K562 (cell line): Measurements from ENCODE around the gene COL23A1. TPM values are rescaled to one million over a fixed set of nuclear protein-coding genes. Genes with fewer than 3 reads are reported as not detected.

Experiments used
- BHLHE40 ChIP-seq: IDR thresholded peaks from 2 replicates; pipeline ENCODE4 v1.6.1; 2011; ENCODE audit warnings: low read length, improper control_type of control experiment
- BRCA1 ChIP-seq, 2 experiments: fragments of 450-650 bp in 1 of 2; sonication (generic) in 1 of 2; formaldehyde crosslinking in 1 of 2; IDR thresholded peaks; 2 replicates each; pipeline versions ENCODE4 v1.5.0 to v1.6.1; 2017 to 2020; ENCODE audit warnings: mild to moderate bottlenecking in 1 of 2, missing genetic modification reagents in 1 of 2
- BRF1 ChIP-seq: IDR thresholded peaks from 3 replicates; pipeline ENCODE4 v1.6.1; 2011; ENCODE audit warnings: borderline replicate concordance, mild to moderate bottlenecking; ENCODE audit not compliant: insufficient read length; ENCODE audit errors: extremely low read depth
- CHAMP1 ChIP-seq: fragments of 450-650 bp; IDR thresholded peaks from 2 replicates; pipeline ENCODE4 v1.6.1; 2016; ENCODE audit warnings: mild to moderate bottlenecking
- CHD1 ChIP-seq: fragments of 200-600 bp; sonication (generic); IDR thresholded peaks from one replicate; pipeline ENCODE4 v1.6.1; 2012; ENCODE audit warnings: mild to moderate bottlenecking, moderate library complexity, low read length, inconsistent platforms
- CXXC5 ChIP-seq: fragments of 250-450 bp; sonication (Bioruptor Pico); IDR thresholded peaks from 2 replicates; pipeline ENCODE4 v1.8.0; 2022; ENCODE audit warnings: inconsistent platforms, mild to moderate bottlenecking, moderate library complexity
- EHMT2 ChIP-seq: fragments of 450-650 bp; IDR thresholded peaks from 2 replicates; pipeline ENCODE4 v1.6.1; 2018; ENCODE audit warnings: antibody characterized with exemption
- FOXJ2 ChIP-seq: fragments of 200-800 bp; sonication (Bioruptor generic); IDR thresholded peaks from 2 replicates; pipeline ENCODE4 v1.6.1; 2016; ENCODE audit warnings: missing genetic modification characterization, missing compliant biosample characterization
- HMGN3 ChIP-seq: IDR thresholded peaks from 2 replicates; pipeline ENCODE4 v1.6.1; 2011; ENCODE audit warnings: borderline replicate concordance, low read depth, mild to moderate bottlenecking, mixed read lengths, low read length; ENCODE audit not compliant: insufficient read length; ENCODE audit errors: extremely low read depth
- JUND ChIP-seq, 2 experiments: IDR thresholded peaks; 2 replicates in 1 of 2; 3 replicates in 1 of 2; pipeline ENCODE4 v1.6.1; 2011; ENCODE audit warnings: borderline replicate concordance in 2 of 2, low read depth in 2 of 2, low read length in 2 of 2, improper control_type of control experiment in 1 of 2, missing biosample characterization in 1 of 2, missing genetic modification characterization in 1 of 2, missing genetic modification reagents in 1 of 2
- NFIC ChIP-seq: fragments of 450-650 bp; IDR thresholded peaks from 2 replicates; pipeline ENCODE4 v1.6.1; 2017; ENCODE audit warnings: mild to moderate bottlenecking, inconsistent platforms
- SREBF1 ChIP-seq: fragments of 150-350 bp; IDR thresholded peaks from 2 replicates; pipeline ENCODE4 v1.6.1; 2014; ENCODE audit warnings: antibody characterized with exemption, low read depth, low read length, borderline replicate concordance
- TAF7 ChIP-seq: fragments of 450-650 bp; IDR thresholded peaks from 2 replicates; pipeline ENCODE4 v1.6.1; 2016; ENCODE audit warnings: missing genetic modification characterization, missing compliant biosample characterization
- TARDBP ChIP-seq: fragments of 450-650 bp; IDR thresholded peaks from 2 replicates; pipeline ENCODE4 v1.6.1; 2016
- TBP ChIP-seq: optimal IDR thresholded peaks from 2 replicates; pipeline ENCODE3; 2011; ENCODE audit warnings: low read depth, low read length, improper control_type of control experiment
- THRAP3 ChIP-seq: fragments of 450-650 bp; IDR thresholded peaks from 2 replicates; pipeline ENCODE4 v1.6.1; 2016; ENCODE audit warnings: mild to moderate bottlenecking, inconsistent platforms, borderline replicate concordance
- XRCC4 ChIP-seq: IDR thresholded peaks from one replicate; pipeline ENCODE4 v1.6.1; 2011; ENCODE audit not compliant: insufficient read depth, insufficient read length; ENCODE audit errors: extremely low read depth
- ZNF324 ChIP-seq: fragments of 250-450 bp; sonication (Bioruptor Pico); IDR thresholded peaks from 2 replicates; pipeline ENCODE4 v1.4.0; 2020; ENCODE audit warnings: mild to moderate bottlenecking
- ZNF445 ChIP-seq: fragments of 250-450 bp; sonication (Bioruptor Pico); IDR thresholded peaks from 2 replicates; pipeline ENCODE4 v1.4.0; 2020; ENCODE audit warnings: low read depth, mild to moderate bottlenecking, moderate library complexity
- ZNF79 ChIP-seq: fragments of 250-450 bp; sonication (Bioruptor Pico); IDR thresholded peaks from 2 replicates; pipeline ENCODE4 v1.4.0; 2020; ENCODE audit warnings: low read depth, mild to moderate bottlenecking, moderate library complexity
- polyA plus RNA-seq, 8 experiments: library from polyadenylated mRNA; depleted of rRNA in 4 of 8; stranded (reverse) in 5 of 8; unstranded in 3 of 8; fragments of >200 nt; fragmentation: Nextera tagmentation in 2 of 8; fragmentation: Illumina TruSeq in 1 of 8; extraction: Ambion mirVana in 2 of 8; extraction: Trizol in 1 of 8; gene quantifications; 2 replicates each; pipeline versions ENCODE4 v1.2.1 to v1.2.3, GENCODE V29; 2011 to 2014; ENCODE audit warnings: inconsistent platforms in 1 of 8, missing spikeins in 1 of 8
- total RNA-seq, 7 experiments: library from RNA; depleted of rRNA in 6 of 7; stranded (reverse); fragments of >200 nt in 6 of 7; fragmentation: Illumina TruSeq in 2 of 7; extraction: Trizol in 2 of 7; gene quantifications; 2 replicates each; pipeline versions ENCODE4 v1.2.1 to v1.2.3, GENCODE V29; 2011 to 2021; ENCODE audit warnings: low replicate concordance in 1 of 7
- TF ChIP-seq, protein P1 (sequence below): sonication (generic); formaldehyde crosslinking; IDR thresholded peaks from 2 replicates; pipeline ENCODE4 v1.8.1; 2023; ENCODE audit warnings: mild to moderate bottlenecking, missing genetic modification reagents
- TF ChIP-seq, protein P2 (sequence below): fragments of 250-450 bp; sonication (Bioruptor Pico); IDR thresholded peaks from 2 replicates; pipeline ENCODE4 v1.4.0; 2020; ENCODE audit warnings: mild to moderate bottlenecking, moderate library complexity

The COL23A1 gene
- total and polyA plus RNA-seq, 9 of the 15 experiments (the other 6 are each of a cell fraction or from before 2014, with no cell fraction given), result 0.09 TPM; not detected in 8

DNA sequence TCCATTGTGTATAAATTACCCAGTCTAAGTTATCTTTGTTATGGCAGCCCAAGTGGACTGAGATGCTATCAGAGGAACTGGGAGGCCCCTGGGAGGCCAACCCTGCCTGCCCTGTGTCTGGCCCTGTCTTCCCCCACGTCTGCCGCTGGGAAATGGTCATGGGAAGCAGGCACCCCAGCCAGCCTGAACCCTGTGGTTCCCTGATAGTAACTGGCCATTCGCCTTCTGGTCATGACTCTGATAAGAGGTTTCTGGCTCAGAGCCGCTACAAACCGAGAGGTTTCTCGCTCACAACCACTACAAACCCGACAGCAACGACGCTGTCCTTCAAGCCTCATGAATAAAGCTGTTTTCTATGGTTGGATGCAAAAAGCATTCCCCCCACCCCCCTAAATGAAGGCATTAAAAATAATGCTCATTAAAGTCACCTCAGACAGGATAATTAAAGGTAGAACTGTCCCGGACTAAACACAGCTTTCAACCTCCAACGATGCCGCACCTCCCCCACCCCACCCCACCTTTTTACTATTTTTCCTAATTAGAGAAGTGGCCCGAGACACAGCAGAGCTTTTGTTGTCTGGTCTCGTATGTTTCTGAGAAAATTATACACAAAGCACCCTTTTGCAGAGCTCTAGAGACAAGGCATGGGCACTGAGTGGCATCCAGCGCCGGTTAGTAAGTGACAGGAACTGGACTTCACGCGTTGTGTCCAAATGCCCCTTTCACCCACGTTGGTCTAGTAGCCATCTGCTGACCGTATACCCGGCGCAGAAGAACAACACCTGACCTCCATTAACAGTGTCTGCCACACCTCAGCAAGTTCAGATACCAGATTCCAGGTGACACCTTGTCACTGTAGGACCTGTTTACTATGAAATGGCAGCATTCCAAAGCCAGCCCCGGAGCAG lies 140.8 kb downstream of the COL23A1 start (continued):
- TF ChIP-seq TARDBP (peak; percentile 87; the same call in 1 of the 2 replicates), CXXC5 (CRISPR knock-in tag) (peak; percentile 82), ZNF79 (CRISPR knock-in tag) (no peak), CHD1 (no peak), SREBF1 (no peak), XRCC4 (no peak), EHMT2 (0 out of 2 replicates have a peak, but pooled peaks have one; percentile 57), NFIC (peak; percentile 97), ZNF445 (CRISPR knock-in tag) (no peak), JUND (IDR thresholded peaks at IDR 0.05; ENCODE audit: borderline replicate concordance, low read depth, low read length) (peak; percentile 67), JUND (tag; IDR thresholded peaks at IDR 0.05; ENCODE audit: borderline replicate concordance, low read depth, low read length) (peak; percentile 70; the same call in 1 of the 3 replicates), TAF7 (tag) (no peak), ZNF324 (CRISPR knock-in tag) (no peak), BHLHE40 (peak; percentile 74), BRF1 (no peak), FOXJ2 (tag) (peak; percentile 96), CHAMP1 (peak; percentile 77; the same call in 1 of the 2 replicates), THRAP3 (no peak), BRCA1 (IDR thresholded peaks at IDR 0.05) (no peak), BRCA1 (CRISPR knock-in tag; IDR thresholded peaks at IDR 0.05) (no peak), HMGN3 (peak; percentile 99), TBP (peak; percentile 67)
- TF ChIP-seq, protein P1, sequence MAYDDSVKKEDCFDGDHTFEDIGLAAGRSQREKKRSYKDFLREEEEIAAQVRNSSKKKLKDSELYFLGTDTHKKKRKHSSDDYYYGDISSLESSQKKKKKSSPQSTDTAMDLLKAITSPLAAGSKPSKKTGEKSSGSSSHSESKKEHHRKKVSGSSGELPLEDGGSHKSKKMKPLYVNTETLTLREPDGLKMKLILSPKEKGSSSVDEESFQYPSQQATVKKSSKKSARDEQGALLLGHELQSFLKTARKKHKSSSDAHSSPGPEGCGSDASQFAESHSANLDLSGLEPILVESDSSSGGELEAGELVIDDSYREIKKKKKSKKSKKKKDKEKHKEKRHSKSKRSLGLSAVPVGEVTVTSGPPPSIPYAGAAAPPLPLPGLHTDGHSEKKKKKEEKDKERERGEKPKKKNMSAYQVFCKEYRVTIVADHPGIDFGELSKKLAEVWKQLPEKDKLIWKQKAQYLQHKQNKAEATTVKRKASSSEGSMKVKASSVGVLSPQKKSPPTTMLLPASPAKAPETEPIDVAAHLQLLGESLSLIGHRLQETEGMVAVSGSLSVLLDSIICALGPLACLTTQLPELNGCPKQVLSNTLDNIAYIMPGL, result no peak
- TF ChIP-seq, protein P2, sequence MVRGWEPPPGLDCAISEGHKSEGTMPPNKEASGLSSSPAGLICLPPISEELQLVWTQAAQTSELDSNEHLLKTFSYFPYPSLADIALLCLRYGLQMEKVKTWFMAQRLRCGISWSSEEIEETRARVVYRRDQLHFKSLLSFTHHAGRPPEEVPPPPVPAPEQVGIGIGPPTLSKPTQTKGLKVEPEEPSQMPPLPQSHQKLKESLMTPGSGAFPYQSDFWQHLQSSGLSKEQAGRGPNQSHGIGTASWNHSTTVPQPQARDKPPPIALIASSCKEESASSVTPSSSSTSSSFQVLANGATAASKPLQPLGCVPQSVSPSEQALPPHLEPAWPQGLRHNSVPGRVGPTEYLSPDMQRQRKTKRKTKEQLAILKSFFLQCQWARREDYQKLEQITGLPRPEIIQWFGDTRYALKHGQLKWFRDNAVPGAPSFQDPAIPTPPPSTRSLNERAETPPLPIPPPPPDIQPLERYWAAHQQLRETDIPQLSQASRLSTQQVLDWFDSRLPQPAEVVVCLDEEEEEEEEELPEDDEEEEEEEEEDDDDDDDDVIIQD, result no peak
